NCI-H1417 (cell line): ENCODE data around the gene ATF3.
A peak's percentile ranks its signal among the peaks of the same experiment; 100 is the strongest.

ENCODE experiments used
- DNase-seq, 3 experiments: peaks; one replicate each; lab custom pipeline; 2025; lab: John Stamatoyannopoulos, UW

Gene ATF3

DNA sequence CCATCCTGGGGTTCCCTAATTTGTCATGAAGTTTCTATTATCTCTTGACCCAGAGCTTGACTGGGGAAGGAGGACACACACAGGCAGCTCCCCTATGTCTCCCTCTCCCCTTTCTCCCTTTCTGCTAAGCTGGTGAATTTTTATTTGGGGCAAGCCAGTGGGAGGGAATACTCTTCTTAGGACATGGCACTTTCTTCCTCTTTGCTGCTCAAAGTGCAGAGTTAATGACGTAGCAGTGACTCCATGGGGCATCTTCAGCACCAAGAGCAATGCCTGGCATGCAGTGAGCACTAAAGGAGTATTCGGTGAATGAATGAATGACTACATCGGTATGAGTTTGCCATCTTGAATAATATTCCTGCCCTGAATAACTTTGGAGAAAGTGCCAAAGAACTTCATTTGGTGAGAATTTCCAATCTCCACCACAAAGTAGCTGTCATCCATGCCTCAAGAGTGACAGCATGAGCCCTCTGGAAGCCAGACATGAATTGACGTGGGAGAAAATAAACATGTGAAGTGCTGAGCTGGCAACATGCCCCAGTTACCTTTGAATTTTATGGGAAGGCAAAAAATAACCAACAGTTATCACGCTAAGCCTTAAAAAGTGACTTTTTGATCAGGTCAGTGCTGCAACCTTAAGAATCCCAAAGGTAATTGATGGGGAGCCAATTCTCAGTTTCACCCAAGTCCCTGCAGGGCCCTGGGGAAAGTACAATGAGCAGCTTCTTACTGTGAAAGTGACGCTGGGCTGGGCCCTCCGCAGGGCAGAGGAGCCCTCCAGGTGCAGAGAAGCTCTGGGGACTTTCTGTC, 22.1 kb upstream of the ATF3 start:
- no peak for DNase-seq

DNA sequence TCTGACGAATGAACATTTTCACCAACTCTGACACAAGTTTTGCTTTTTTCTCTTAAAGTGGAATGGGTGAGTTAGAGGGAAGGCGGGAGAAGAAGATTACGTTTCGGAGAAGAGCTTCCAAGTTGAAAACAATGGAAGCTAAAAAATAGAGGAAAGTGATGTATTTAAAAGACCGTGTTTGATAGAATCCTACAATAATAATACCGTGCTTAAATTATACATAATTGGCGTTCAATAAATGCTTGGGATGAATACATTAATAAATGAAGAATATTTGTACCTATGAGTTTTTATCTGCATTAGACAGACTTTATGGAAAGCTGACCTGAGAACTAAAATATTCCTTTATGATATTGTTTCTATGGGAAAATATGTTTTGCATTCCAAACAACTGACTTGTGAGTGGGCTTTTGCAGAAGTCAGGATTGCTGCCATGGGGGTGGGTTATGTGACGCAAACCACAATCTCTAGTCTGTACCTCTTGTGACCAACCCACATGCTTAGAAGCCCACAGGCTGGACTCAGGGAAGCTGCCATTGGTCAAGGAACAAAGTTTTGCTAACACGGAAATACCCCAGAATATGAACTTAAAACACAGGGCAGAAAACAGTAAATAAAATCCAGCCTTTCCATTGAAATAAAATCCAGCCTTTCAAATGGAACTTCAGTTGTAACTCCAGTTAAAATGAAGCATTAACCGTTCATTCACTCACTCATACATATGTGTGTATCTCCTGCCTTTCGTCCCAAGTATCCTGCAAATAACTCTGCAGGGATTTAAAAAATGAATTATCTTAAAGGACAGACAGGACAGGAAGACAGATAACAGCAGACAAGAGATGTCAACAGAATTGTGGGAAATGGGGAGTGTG, 21.3 kb upstream of the ATF3 start:
- no peak for DNase-seq

DNA sequence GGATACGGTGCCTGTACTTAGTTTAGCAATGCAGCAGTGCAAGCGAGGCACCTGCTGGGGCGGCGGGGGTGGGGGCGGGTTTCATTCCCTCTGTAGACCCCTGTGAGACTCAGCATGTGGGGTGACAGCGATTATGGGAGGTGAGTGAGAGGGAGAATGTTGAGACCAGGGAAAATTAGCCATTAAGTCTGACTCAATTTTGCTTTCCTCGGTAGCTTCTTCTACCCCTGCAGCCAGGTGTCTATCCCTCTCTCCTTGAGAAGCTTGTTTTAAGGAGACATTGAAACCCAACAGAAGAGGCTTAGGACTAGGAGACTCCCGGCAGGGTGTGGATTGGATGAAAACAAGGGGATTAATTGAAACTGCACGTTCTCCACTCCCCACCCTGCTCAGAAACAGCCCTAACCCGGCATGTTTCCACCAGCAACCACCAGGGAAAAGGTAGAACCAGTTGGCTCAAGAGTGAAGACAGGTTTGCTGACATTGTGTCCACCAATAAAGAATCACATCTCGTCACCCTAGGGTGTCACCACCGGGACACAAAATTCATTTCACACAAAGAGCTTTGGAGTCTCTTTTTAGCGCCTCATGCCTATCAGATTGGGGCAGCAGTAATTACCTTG, 20.6 kb upstream of the ATF3 start:
- no peak for DNase-seq

DNA sequence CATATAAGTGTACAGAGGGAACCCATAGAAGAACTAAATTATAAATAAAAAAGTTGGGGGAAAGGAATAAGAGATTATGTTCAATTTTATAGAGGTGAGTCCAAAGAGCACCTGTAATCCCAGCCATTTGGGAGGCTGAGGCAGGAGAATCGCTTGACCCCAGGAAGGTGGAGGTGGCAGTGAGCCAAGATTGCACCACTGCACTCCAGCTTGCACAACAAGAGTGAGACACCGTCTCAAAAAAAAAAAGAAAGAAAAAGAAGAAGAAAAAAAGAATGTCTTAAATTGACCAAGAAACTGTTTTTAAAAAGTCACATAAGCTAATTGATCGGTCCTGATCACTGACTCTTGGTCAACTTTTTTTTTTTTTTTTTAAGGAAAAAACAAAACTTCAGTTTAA, 19.1 kb upstream of the ATF3 start:
- no peak for DNase-seq

DNA sequence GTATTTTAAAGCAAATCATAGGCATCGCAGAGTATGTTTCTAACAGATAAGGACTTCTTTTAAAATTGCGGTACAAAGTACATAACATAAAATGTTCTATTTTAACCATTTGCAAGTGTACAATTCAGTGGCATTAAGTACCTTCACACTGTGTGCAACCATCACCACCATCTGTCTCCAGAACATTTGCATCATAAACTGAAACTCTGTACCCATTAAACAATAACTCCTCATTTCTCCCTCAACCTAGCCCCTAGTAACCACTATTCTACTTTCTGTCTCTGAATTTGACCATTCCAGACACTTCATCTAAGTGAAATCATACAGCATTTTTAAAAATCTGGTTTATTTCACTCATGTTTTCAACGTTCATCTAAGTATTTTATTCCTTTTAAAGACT, 16.6 kb upstream of the ATF3 start:
- no peak for DNase-seq

DNA sequence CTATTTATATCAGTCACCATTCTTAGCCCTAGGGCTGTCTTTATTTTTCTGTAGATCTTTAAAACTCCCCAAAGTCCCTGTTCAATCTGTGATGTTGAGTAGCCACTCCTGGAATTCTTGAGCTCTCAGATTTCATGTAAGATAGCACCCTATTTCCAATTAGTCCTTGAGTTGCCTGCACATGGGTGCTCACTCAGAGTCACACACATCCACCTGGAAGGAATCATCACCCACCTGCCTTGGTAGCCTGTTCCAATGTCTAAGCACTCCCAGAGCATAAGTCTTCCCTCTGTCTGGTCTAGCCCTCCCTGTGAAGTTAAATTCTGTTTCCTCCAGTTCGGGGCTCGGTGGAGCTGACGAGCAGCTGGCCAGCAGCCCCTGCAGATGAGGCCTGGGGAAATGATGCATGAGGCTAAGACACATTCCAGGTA, 14.7 kb upstream of the ATF3 start:
- DNase-seq: no peak

DNA sequence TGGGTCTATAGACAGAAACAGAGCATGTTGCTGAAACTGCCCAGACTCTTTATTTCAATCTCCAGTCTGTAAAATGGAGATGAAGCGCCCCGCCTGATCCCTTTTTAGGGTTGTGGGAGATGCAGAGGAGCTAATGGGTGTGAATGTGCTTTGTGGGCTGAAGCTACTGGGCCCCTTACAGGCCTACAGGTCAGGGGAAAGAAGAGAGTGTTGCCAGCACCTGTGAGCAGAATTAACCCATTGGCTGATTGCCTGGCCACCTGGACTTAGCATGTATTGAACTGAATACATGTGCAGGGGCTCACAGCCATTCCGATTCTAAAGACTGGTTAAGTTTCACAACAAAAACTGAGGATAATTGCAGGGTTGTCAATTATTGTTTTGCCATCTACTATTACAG, 13.9 kb upstream of the ATF3 start:
- peak in 1 of 3 experiments; percentile 41 for DNase-seq

- peak in 2 of 3 experiments; percentile 11 to 25 for DNase-seq
Observed at GRCh38 chr1:212595229-212595628, 13.3 kb upstream of the ATF3 start.

GRCh38 chr1:212595787-212596714, 12.5 kb upstream of the ATF3 start:
- DNase-seq: peak in 2 of 3 experiments; percentile 11 to 53

DNA sequence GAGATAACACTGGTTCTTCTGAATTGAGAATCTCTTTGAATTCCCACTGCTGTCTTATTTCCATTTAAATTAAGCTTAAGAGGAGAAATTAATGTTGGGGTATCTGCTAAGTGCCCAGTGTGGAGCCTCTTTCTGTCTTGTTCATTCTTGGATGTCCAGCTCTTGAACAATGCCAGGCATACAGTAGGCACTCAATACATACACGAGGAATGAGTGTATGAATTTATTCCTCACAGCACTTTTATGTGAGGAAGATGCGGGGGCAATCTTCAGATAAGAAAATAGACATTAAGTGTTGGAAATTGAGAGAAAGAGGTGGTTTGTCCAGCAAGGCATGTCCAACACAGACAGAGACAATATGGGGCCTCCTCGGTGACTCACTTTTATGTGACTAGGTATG, 11.8 kb upstream of the ATF3 start:
- no peak for DNase-seq

- no peak for DNase-seq
Observed at GRCh38 chr1:212597487-212597886, 11.1 kb upstream of the ATF3 start.

- no peak for DNase-seq
Observed at GRCh38 chr1:212600071-212600915, 8.3 kb upstream of the ATF3 start.

- DNase-seq: no peak
Observed at GRCh38 chr1:212600980-212601379, 7.6 kb upstream of the ATF3 start.

- DNase-seq: no peak
Observed at GRCh38 chr1:212601524-212601923, 7.0 kb upstream of the ATF3 start.

DNA sequence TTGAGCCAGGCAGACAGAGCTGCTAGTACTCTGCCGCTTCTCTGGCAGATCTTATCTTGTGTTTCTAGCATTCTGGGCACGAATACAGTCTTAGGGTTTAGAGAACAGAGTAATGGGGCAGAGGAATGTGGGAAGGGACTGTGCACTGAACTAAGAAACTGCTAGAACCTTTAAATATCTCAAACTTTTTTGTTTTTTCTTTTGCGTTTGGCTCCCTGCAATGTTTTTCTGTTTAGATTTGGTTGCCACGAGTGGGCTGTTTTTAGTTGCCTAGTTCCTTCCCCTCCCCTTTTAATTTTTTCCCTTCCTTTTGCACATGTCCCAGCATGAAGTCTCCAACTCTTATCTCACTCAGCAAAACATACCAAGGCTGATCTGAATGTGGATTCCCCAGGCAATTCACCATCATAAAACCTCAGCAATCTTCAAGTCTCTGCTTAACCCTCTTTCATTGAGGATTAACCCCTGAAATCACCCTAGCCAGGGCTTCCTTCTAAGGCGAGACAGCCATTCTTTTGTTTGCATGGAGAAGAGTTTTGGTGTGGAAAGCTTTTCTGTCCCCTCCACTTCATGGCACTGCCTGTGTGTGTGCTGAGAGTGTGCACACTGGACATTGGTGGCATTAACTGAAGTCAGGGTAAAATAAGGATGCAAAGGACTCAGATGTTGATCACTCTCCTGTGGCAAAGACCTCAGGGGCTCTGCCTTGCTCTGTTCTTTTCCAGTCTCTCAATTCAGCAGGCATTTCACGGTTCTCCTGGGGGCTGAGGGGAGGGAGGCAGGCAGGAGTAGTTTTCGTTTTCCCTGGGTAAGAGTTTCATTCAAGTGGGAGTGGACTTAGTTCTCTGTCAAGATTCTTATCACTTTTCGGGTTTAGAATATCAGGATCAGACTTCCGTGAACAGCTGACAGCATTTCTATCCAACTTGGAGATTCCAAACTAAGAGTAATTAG, 2.8 kb upstream of the ATF3 start:
- peak in 1 of 3 experiments; percentile 33 for DNase-seq

- peak; percentile 30 to 68 (median 67) for DNase-seq
Observed at GRCh38 chr1:212606395-212607205, 2.0 kb upstream of the ATF3 start.

DNA sequence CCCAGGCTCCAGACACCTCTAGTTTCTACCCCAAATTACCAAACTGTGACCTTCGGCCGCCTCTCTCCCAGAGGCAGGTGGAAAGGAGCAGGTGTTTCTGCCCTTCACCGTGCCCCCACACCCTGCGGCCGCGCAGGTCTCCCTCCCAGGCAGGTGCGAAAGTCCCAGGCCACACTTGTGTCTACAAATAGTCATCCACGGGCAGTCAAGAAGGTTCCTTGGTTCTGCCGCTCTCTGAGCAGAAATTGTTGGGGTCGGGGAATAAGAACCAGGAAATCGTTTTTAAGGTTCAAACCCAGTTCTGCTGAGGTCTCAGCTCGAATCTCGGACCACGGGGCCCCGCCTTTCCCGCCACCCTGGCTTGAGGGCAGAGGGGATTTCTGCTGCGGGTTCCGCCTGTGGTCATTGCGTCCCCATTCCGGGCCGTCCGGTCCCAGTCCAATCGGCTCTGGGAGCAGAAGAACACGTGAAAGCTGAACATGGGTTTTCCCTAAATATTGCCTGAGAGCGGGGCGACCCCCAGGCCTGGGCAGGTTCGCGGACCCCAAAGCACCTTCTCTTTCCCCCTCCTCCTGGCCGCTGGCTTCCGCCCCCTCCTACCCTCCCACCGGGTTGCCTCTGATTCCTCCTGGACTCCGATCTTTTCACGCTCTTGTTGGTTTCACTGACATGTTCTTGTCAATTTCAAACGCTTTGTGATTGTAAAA, 1.2 kb upstream of the ATF3 start:
- peak in 2 of 3 experiments; percentile 65 to 69 for DNase-seq

DNA sequence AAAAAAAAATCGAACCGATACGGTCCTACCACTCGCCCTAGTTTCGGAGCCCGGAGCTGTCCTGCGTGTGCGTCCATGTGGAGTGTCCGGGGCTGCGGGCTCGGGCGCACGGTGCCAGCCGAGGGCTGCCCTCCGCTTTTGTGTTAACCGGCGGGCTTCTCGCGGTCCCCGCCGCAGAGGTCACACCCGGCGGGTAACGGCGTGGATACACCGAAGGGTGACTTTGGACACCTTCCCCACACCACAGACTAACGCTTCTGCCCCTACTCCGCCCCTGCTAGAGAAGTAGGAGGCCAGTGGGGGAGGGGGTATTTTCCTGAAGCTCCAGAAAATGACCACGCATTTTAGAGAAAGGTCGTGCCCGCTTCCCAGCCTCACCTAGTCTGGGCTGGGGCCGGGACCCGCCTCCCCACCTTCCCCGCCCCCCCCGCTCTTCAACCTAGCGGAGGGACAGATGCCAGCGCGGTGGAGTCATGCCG, 609 bp upstream of the ATF3 start:
- DNase-seq: peak in 1 of 3 experiments; percentile 80
